ENCODE measurements around the gene STK10.
"Not testable (repeated sequence)": the region's sequence is repeated elsewhere in the genome, so short reads cannot be mapped to it uniquely, and the experiment has no call there.

STK10 gene

DNA sequence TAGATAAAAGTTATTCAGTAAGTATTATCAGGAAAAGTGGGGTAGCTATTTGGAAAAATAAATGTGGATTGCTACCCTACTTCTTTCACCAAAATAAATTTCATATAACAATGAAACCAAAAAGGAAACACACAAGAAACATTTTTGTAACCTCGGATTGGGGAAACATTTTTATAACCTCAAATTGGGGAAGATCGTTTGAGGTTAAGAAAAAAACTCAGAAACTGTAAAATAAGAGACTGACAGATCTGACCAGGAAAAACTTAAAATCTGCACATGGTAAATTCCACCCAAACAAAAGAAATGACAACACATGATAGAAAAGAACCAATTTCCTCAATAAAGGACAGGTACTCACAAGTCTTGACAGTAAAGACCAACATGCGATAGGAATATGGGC lies 19.5 kb upstream of the STK10 start:
- TF ChIP-seq, protein P1, sequence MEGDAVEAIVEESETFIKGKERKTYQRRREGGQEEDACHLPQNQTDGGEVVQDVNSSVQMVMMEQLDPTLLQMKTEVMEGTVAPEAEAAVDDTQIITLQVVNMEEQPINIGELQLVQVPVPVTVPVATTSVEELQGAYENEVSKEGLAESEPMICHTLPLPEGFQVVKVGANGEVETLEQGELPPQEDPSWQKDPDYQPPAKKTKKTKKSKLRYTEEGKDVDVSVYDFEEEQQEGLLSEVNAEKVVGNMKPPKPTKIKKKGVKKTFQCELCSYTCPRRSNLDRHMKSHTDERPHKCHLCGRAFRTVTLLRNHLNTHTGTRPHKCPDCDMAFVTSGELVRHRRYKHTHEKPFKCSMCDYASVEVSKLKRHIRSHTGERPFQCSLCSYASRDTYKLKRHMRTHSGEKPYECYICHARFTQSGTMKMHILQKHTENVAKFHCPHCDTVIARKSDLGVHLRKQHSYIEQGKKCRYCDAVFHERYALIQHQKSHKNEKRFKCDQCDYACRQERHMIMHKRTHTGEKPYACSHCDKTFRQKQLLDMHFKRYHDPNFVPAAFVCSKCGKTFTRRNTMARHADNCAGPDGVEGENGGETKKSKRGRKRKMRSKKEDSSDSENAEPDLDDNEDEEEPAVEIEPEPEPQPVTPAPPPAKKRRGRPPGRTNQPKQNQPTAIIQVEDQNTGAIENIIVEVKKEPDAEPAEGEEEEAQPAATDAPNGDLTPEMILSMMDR (IDR thresholded peaks at IDR 0.05; ENCODE audit: low read depth, low read length): no peak
- no peak overlapping the region for H3K4me3 ChIP-seq (ENCODE audit: low read depth, low read length)
- no peak for DNase-seq (ENCODE audit: low read depth, low spot score)
- in situ Hi-C loops (cut with HindIII; ENCODE audit: low sequenced_read_pairs): no loop called here

DNA sequence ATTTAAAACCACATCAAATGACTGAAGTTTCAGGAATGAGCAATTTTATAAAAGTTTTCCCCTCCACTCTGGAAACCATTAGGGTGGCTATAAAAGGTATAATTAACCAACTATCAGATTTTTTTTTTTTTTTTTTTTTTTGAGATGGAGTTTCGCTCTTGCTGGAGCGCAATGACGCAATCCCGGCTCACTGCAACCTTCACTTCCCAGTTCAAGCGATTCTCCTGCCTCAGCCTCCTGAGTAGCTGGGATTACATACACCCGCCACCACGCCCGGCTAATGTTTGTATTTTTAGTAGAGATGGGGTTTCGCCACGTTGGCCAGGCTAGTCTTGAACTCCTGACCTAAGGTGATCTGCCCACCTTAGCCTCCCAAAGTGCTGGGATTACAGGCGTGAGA lies 18.0 kb upstream of the STK10 start:
- H3K4me3 ChIP-seq (ENCODE audit: low read depth, low read length); in situ Hi-C loops (cut with HindIII; ENCODE audit: low sequenced_read_pairs); DNase-seq (ENCODE audit: low read depth, low spot score): not testable (repeated sequence)

DNA sequence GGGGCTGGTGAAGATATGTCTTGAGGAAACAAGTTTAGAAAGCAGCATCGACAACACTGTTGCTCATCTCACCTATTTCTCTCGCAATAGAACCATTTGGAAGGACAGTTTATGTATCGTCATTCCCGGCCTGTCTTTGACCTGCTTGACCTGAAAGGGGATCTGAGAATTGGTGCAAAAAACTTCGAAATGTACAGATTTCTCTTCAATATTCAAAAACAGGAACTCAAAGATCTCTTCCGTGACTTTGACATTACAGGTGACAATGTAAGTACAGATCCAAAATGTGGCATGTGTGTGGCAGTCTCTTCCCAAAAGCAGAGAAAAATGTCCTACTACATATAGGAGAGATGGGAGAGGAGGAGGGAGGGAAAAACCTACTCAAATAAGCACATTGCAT lies 12.5 kb upstream of the STK10 start:
- TF ChIP-seq, protein P1 (IDR thresholded peaks at IDR 0.05; ENCODE audit: low read depth, low read length): no peak
- DNase-seq (ENCODE audit: low read depth, low spot score): no peak
- H3K4me3 ChIP-seq (ENCODE audit: low read depth, low read length): no peak overlapping the region
- in situ Hi-C loops (cut with HindIII; ENCODE audit: low sequenced_read_pairs): no loop called here

DNA sequence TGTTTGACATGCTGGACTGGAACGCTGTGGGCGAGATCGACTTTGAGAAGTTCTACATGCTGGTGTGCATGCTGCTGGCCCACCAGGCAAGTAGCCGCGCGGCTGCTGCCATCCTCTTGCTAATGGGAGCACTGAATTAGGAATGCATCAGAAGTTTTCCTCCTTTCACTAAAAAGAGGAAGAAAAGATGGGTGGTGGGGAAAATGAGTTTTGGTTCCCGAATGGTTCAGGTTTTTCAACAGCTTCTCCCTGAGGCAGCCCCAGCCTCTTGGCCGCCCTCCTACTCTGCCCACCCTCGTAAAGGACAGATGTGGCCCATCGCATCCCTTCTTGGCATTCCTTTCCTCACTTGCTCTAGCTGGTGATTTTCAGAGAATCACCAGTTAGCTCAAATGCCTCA lies 11.4 kb upstream of the STK10 start:
- DNase-seq (ENCODE audit: low read depth, low spot score): no peak
- H3K4me3 ChIP-seq (ENCODE audit: low read depth, low read length): no peak overlapping the region
- in situ Hi-C loops (cut with HindIII; ENCODE audit: low sequenced_read_pairs): no loop called here
- TF ChIP-seq, protein P1 (IDR thresholded peaks at IDR 0.05; ENCODE audit: low read depth, low read length): no peak

DNA sequence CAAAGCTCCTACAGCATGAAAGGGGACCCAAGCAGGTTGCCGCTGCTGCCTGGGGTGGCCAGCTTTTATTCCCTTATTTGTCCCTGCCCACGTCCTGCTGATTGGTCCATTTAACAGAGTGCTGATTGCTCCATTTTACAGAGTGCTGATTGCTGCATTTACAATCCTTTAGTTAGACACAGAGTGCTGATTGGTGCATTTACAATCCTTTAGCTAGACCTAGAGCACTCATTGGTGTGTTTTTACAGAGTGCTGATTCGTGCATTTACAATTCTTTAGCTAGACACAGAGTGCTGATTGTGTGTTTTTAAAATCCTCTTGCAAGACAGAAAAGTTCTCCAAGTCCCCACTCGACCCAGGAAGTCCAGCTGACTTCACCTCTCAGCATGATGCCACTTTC lies 9.8 kb upstream of the STK10 start:
- H3K4me3 ChIP-seq (ENCODE audit: low read depth, low read length); in situ Hi-C loops (cut with HindIII; ENCODE audit: low sequenced_read_pairs); DNase-seq (ENCODE audit: low read depth, low spot score): not testable (repeated sequence)

DNA sequence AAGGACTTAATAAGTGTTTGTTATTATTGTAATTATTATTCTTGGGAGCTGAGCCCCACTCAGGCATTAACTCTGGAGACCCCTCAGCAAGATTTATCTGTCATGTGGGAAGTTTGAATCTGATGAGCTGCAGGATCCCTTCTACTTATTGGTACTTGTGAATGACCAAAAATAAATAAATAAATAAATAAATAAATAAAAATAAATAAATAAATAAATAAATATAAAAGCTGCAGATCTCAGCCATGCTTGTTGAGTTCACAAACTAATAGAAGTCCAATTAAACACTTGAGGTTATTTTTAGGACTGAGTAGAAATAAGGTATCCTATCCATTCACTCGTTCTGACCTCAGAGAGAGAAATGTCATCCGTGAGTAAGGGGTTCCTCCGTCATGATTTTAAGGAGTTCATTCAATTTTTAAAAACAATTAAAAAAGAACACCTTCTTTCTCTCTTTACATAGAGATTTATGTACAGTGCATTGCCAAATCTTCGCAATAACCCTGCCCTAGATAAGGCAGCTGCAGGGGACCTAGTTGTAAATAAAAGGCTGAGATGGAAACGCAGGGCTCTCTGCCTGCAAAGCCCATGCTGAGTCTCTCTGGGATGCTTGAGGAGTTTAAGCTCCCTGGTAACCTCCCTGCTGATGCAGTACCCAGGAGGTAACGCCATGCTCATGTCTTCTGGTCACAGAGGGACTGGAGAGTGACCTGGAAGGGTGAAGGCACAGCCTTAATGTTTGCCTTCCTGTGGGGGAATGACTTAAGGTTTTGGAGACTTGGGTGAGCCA lies 7.2 kb upstream of the STK10 start:
- H3K4me3 ChIP-seq (ENCODE audit: low read depth, low read length): no peak overlapping the region
- DNase-seq (ENCODE audit: low read depth, low spot score): no peak
- TF ChIP-seq, protein P1 (IDR thresholded peaks at IDR 0.05; ENCODE audit: low read depth, low read length): no peak
- in situ Hi-C loops (cut with HindIII; ENCODE audit: low sequenced_read_pairs): no loop called here

DNA sequence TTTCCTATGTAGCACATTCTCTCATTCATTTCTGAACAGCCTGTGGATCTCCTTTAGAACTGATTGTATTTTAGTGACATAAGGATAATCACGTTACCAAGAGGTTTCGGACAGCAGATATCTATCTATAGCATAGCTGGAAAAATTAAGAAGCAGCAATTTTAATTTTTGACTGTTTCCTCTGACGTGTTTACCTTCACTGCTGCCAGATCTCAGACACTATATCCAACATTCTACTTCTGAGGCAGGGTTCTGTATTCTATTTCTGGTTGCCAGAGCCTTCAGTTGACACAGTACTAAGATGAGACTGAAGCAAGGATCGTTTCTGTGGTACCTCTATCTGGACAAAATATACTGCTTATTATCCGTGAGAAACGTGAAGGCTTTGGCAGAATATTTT lies 5.8 kb upstream of the STK10 start, which contains the start of gene EFCAB9:
Gene EFCAB9 (plus strand): TSS at position 301 of the 400 bp plus-strand sequence. CDS start 1 bp downstream, at position 302.
- in situ Hi-C loops (cut with HindIII; ENCODE audit: low sequenced_read_pairs): no loop called here
- H3K4me3 ChIP-seq (ENCODE audit: low read depth, low read length): no peak within 1 kb of the TSS
- TF ChIP-seq, protein P1 (IDR thresholded peaks at IDR 0.05; ENCODE audit: low read depth, low read length): no peak
- DNase-seq (ENCODE audit: low read depth, low spot score): no peak

Measured in astrocyte of the spinal cord (primary cell).